Ectodermal cell (in vitro differentiated cells): ENCODE results near the gene SLC6A5.

Experiments used
- H3K27ac ChIP-seq: 2 replicates; pipeline ENCODE4 v1.7.0; 2013; ENCODE audit warnings: mild to moderate bottlenecking, low read depth, low read length; ENCODE audit not compliant: insufficient read depth, poor library complexity, severe bottlenecking
- H3K27me3 ChIP-seq: 2 replicates; pipeline ENCODE4 v1.7.0; 2013; ENCODE audit warnings: mild to moderate bottlenecking, low read length; ENCODE audit not compliant: insufficient read depth, control insufficient read depth, poor library complexity, severe bottlenecking
- H3K36me3 ChIP-seq: one replicate; pipeline ENCODE4 v1.7.0; 2013; ENCODE audit warnings: low read length; ENCODE audit not compliant: control insufficient read depth, insufficient read depth
- H3K4me1 ChIP-seq: one replicate; pipeline ENCODE4 v1.7.0; 2013; ENCODE audit warnings: low read length; ENCODE audit not compliant: control insufficient read depth, insufficient read depth
- H3K4me3 ChIP-seq: 2 replicates; pipeline ENCODE4 v1.7.0; 2013; ENCODE audit warnings: low read depth, low read length, control low read depth; ENCODE audit not compliant: insufficient read depth
- H3K9me3 ChIP-seq: 2 replicates; pipeline ENCODE4 v1.7.0; 2013; ENCODE audit warnings: mild to moderate bottlenecking, low read length, moderate library complexity; ENCODE audit not compliant: control insufficient read depth
- WGBS, 2 experiments: methylation state at CpG; one replicate each; pipeline ENCODE4 v1.1.7; 2013; ENCODE audit warnings: missing lambda C conversion rate in 2 of 2; 5-methylcytosine and 5-hydroxymethylcytosine counted together

The SLC6A5 gene

GRCh38 chr11:20605602-20606091, 6.2 kb downstream of the SLC6A5 start:
- Histone ChIP-seq H3K4me3 (no peak overlapping the region), H3K27ac (no peak overlapping the region)
- 90 to 92% methylated on average over 26 of the region's 26 CpGs for WGBS, 2 experiments

GRCh38 chr11:20608934-20609333, 9.5 kb downstream of the SLC6A5 start:
- Histone ChIP-seq H3K4me1 (no peaks in the 10 kb centered on the region), H3K27me3 (peaks cover 61% of the 10 kb centered on the region), H3K36me3 (no peaks in the 10 kb centered on the region), H3K4me3 (no peak overlapping the region), H3K27ac (no peak overlapping the region), H3K9me3 (no peaks in the 10 kb centered on the region)
- 96 to 97% methylated on average over 3 of the region's 3 CpGs for WGBS, 2 experiments

More at GRCh38 chr11:20605602-20606091, 6.2 kb downstream of the SLC6A5 start:
- Histone ChIP-seq H3K36me3 (no peaks in the 10 kb centered on the region), H3K27me3 (peaks cover 78% of the 10 kb centered on the region), H3K9me3 (no peaks in the 10 kb centered on the region), H3K4me1 (peaks cover 8% of the 10 kb centered on the region)

- Histone ChIP-seq H3K9me3 (no peaks in the 10 kb centered on the region), H3K27ac (no peak overlapping the region), H3K36me3 (no peaks in the 10 kb centered on the region), H3K4me1 (no peaks in the 10 kb centered on the region), H3K4me3 (no peak overlapping the region), H3K27me3 (peaks cover 51% of the 10 kb centered on the region)
- 21% methylated on average over 30 of the region's 30 CpGs for WGBS, 2 experiments
Measured at GRCh38 chr11:20609727-20610707, 10.6 kb downstream of the SLC6A5 start.

- no peaks in the 10 kb centered on the region for H3K9me3 ChIP-seq
- WGBS, 2 experiments: 70 to 73% methylated on average over 3 of the region's 3 CpGs
- no peaks in the 10 kb centered on the region for H3K36me3 ChIP-seq
- H3K27ac ChIP-seq: no peak overlapping the region
- H3K27me3 ChIP-seq: peaks cover 46% of the 10 kb centered on the region
- H3K4me1 ChIP-seq: no peaks in the 10 kb centered on the region
- no peak overlapping the region for H3K4me3 ChIP-seq
Measured at GRCh38 chr11:20610825-20611224, 11.4 kb downstream of the SLC6A5 start.

GRCh38 chr11:20611445-20611844, 12.0 kb downstream of the SLC6A5 start:
- Histone ChIP-seq H3K4me3 (no peak overlapping the region), H3K27me3 (peaks cover 46% of the 10 kb centered on the region)
- WGBS, 2 experiments: 85 to 100% methylated on average over 2 of the region's 2 CpGs

GRCh38 chr11:20611892-20612291, 12.5 kb downstream of the SLC6A5 start:
- no peaks in the 10 kb centered on the region for H3K36me3 ChIP-seq
- 96 to 97% methylated on average over 4 of the region's 4 CpGs for WGBS, 2 experiments
- no peaks in the 10 kb centered on the region for H3K4me1 ChIP-seq
- H3K4me3 ChIP-seq: no peak overlapping the region
- no peaks in the 10 kb centered on the region for H3K9me3 ChIP-seq
- no peak overlapping the region for H3K27ac ChIP-seq
- peaks cover 43% of the 10 kb centered on the region for H3K27me3 ChIP-seq

More at GRCh38 chr11:20611445-20611844, 12.0 kb downstream of the SLC6A5 start:
- Histone ChIP-seq H3K27ac (no peak overlapping the region), H3K9me3 (no peaks in the 10 kb centered on the region), H3K36me3 (no peaks in the 10 kb centered on the region), H3K4me1 (no peaks in the 10 kb centered on the region)

- 57 to 62% methylated on average over 3 of the region's 3 CpGs for WGBS, 2 experiments
- peaks cover 40% of the 10 kb centered on the region for H3K27me3 ChIP-seq
- H3K36me3 ChIP-seq: no peaks in the 10 kb centered on the region
- H3K9me3 ChIP-seq: no peaks in the 10 kb centered on the region
- H3K4me3 ChIP-seq: no peak overlapping the region
- H3K4me1 ChIP-seq: no peaks in the 10 kb centered on the region
- H3K27ac ChIP-seq: no peak overlapping the region
Measured at GRCh38 chr11:20612416-20612815, 13.0 kb downstream of the SLC6A5 start.

GRCh38 chr11:20616920-20617319, 17.5 kb downstream of the SLC6A5 start:
- Histone ChIP-seq H3K36me3 (no peaks in the 10 kb centered on the region), H3K4me1 (no peaks in the 10 kb centered on the region), H3K27ac (no peak overlapping the region), H3K4me3 (no peak overlapping the region), H3K9me3 (no peaks in the 10 kb centered on the region), H3K27me3 (peaks cover 3% of the 10 kb centered on the region)
- 77 to 87% methylated on average over 5 of the region's 5 CpGs for WGBS, 2 experiments

GRCh38 chr11:20617346-20618005, 18.1 kb downstream of the SLC6A5 start:
- H3K4me3 ChIP-seq: no peak overlapping the region
- H3K27me3 ChIP-seq: no peaks in the 10 kb centered on the region
- no peaks in the 10 kb centered on the region for H3K4me1 ChIP-seq
- H3K27ac ChIP-seq: no peak overlapping the region
- H3K36me3 ChIP-seq: no peaks in the 10 kb centered on the region
- 64 to 66% methylated on average over 4 of the region's 4 CpGs for WGBS, 2 experiments
- H3K9me3 ChIP-seq: no peaks in the 10 kb centered on the region

GRCh38 chr11:20618083-20618482, 18.7 kb downstream of the SLC6A5 start:
- Histone ChIP-seq H3K36me3 (no peaks in the 10 kb centered on the region), H3K9me3 (no peaks in the 10 kb centered on the region), H3K27ac (no peak overlapping the region), H3K4me3 (no peak overlapping the region), H3K27me3 (no peaks in the 10 kb centered on the region), H3K4me1 (no peaks in the 10 kb centered on the region)
- 96 to 100% methylated on average over 1 of the region's 1 CpG for WGBS, 2 experiments
